Right atrium auricular region (tissue), 2 donors: Measurements from ENCODE around the gene NRXN3. TPM values are rescaled to one million over a fixed set of nuclear protein-coding genes. Genes with fewer than 3 reads are reported as not detected.

Experiments used
- DNase-seq: peaks from one replicate; pipeline ENCODE4 v3.0.0-alpha.2; 2019; ENCODE audit warnings: low spot score
- H3K27ac ChIP-seq, 2 donors: fragments of 200-600 bp; sonication (generic); 1 replicate in 1 of 2; 2 replicates in 1 of 2; pipeline ENCODE4 v1.5.1; 2016 to 2019
- H3K27me3 ChIP-seq, 2 donors: fragments of 200-600 bp; sonication (generic); one replicate each; pipeline versions ENCODE4 v1.5.1 to v1.6.0; 2017 to 2019
- H3K36me3 ChIP-seq: fragments of 200-600 bp; sonication (generic); one replicate; pipeline ENCODE4 v1.5.1; 2016
- H3K4me1 ChIP-seq, 2 donors: fragments of 200-600 bp; sonication (generic); one replicate each; pipeline versions ENCODE4 v1.5.1 to v1.6.0; 2017 to 2019
- H3K4me3 ChIP-seq, 2 donors: fragments of 200-600 bp; sonication (generic); 1 replicate in 1 of 2; 2 replicates in 1 of 2; pipeline ENCODE4 v1.5.1; 2017 to 2019; ENCODE audit warnings: mild to moderate bottlenecking in 1 of 2, moderate library complexity in 1 of 2
- H3K9me3 ChIP-seq, 2 donors: fragments of 200-600 bp; sonication (generic); one replicate each; pipeline ENCODE4 v1.5.1; 2019
- CTCF ChIP-seq, 2 donors: fragments of 200-600 bp; sonication (generic); IDR thresholded peaks; one replicate each; pipeline ENCODE4 v1.5.1; 2019; ENCODE audit warnings: antibody characterized with exemption in 2 of 2
- total RNA-seq, 2 donors: library from RNA; depleted of rRNA; stranded (reverse); fragments of >200 nt; gene quantifications; one replicate each; pipeline ENCODE4 v1.1.0, GENCODE V29; 2016

NRXN3 gene
- total RNA-seq, 2 donors from 2014 or later, result 2.0 to 2.3 TPM

GRCh38 chr14:79093531-79093930 is 923.4 kb downstream of the NRXN3 start:
- no peak for TF ChIP-seq CTCF (IDR thresholded peaks at IDR 0.05)
- DNase-seq, result no peak
- no peaks in the 10 kb centered on the region for H3K27me3 ChIP-seq
- no peak overlapping the region for H3K27ac ChIP-seq
- H3K4me1 ChIP-seq, result no peaks in the 10 kb centered on the region
- H3K36me3 ChIP-seq, result no peaks in the 10 kb centered on the region
- H3K9me3 ChIP-seq, result no peaks in the 10 kb centered on the region
- H3K4me3 ChIP-seq, result no peak overlapping the region

GRCh38 chr14:79094951-79095350 is 924.8 kb downstream of the NRXN3 start:
- H3K9me3 ChIP-seq, result no peaks in the 10 kb centered on the region
- no peaks in the 10 kb centered on the region for H3K4me1 ChIP-seq
- H3K4me3 ChIP-seq, result no peak overlapping the region

GRCh38 chr14:79096811-79097210 is 926.6 kb downstream of the NRXN3 start:
- H3K36me3 ChIP-seq, result no peaks in the 10 kb centered on the region
- H3K4me3 ChIP-seq, result no peak overlapping the region
- no peaks in the 10 kb centered on the region for H3K9me3 ChIP-seq
- no peak for TF ChIP-seq CTCF (IDR thresholded peaks at IDR 0.05)
- no peaks in the 10 kb centered on the region for H3K4me1 ChIP-seq
- H3K27me3 ChIP-seq, result no peaks in the 10 kb centered on the region
- DNase-seq, result no peak
- no peak overlapping the region for H3K27ac ChIP-seq

More at GRCh38 chr14:79094951-79095350, 924.8 kb downstream of the NRXN3 start:
- no peak for DNase-seq
- H3K36me3 ChIP-seq, result no peaks in the 10 kb centered on the region
- no peaks in the 10 kb centered on the region for H3K27me3 ChIP-seq
- no peak overlapping the region for H3K27ac ChIP-seq
- TF ChIP-seq CTCF (IDR thresholded peaks at IDR 0.05), result no peak

- no peak for TF ChIP-seq CTCF (IDR thresholded peaks at IDR 0.05)
- H3K36me3 ChIP-seq, result no peaks in the 10 kb centered on the region
- H3K4me3 ChIP-seq, result no peak overlapping the region
- no peak for DNase-seq
- H3K9me3 ChIP-seq, result no peaks in the 10 kb centered on the region
- H3K4me1 ChIP-seq, result no peaks in the 10 kb centered on the region
- H3K27me3 ChIP-seq, result no peaks in the 10 kb centered on the region
- no peak overlapping the region for H3K27ac ChIP-seq
These were observed 928.2 kb downstream of the NRXN3 start for GRCh38 chr14:79098324-79098723.

GRCh38 chr14:79100578-79100977 is 930.4 kb downstream of the NRXN3 start:
- TF ChIP-seq CTCF (IDR thresholded peaks at IDR 0.05), result no peak
- no peaks in the 10 kb centered on the region for H3K9me3 ChIP-seq
- no peaks in the 10 kb centered on the region for H3K36me3 ChIP-seq
- no peak overlapping the region for H3K4me3 ChIP-seq
- no peaks in the 10 kb centered on the region for H3K4me1 ChIP-seq
- DNase-seq, result no peak
- H3K27ac ChIP-seq, result no peak overlapping the region
- no peaks in the 10 kb centered on the region for H3K27me3 ChIP-seq

GRCh38 chr14:79101388-79101787 is 931.2 kb downstream of the NRXN3 start:
- TF ChIP-seq CTCF (IDR thresholded peaks at IDR 0.05), result no peak
- no peak overlapping the region for H3K27ac ChIP-seq
- no peaks in the 10 kb centered on the region for H3K36me3 ChIP-seq
- H3K4me3 ChIP-seq, result no peak overlapping the region
- no peaks in the 10 kb centered on the region for H3K4me1 ChIP-seq
- no peaks in the 10 kb centered on the region for H3K27me3 ChIP-seq
- H3K9me3 ChIP-seq, result no peaks in the 10 kb centered on the region
- DNase-seq, result no peak
